GM19043 (cell line): ENCODE results near the gene GJC2.
A peak's percentile ranks its signal among the peaks of the same experiment; 100 is the strongest.
"Not testable (repeated sequence)": the region's sequence is repeated elsewhere in the genome, so short reads cannot be mapped to it uniquely, and the experiment has no call there.

ENCODE experiments used
- ATAC-seq: cut with Tn5 transposase; IDR thresholded peaks from one replicate; pipeline ENCODE4 v1.9.1; 2021; ENCODE audit warnings: low read depth; ENCODE audit not compliant: unreplicated experiment

The GJC2 gene

GRCh38 chr1:228149406-228150119, at the start of gene GJC2:
Gene GJC2 (plus strand): TSS chr1:228149930. CDS start chr1:228157759, 7,829 bp downstream.
- no peak for ATAC-seq

- ATAC-seq = no peak
These were observed 48.7 kb upstream of the GJC2 start for GRCh38 chr1:228100822-228101613.

GRCh38 chr1:228101614-228101993, 48.1 kb upstream of the GJC2 start:
- no peak for ATAC-seq

- no peak for ATAC-seq
These were observed 47.5 kb upstream of the GJC2 start for GRCh38 chr1:228101994-228102790.

GRCh38 chr1:228102791-228103620, 46.7 kb upstream of the GJC2 start, which contains the start of gene C1orf35:
Gene C1orf35 (minus strand): TSS chr1:228103325. CDS start chr1:228103227, 98 bp downstream.
- ATAC-seq = peak; percentile 73

GRCh38 chr1:228104526-228105269, 45.0 kb upstream of the GJC2 start:
- ATAC-seq = no peak

GRCh38 chr1:228105270-228105995, 44.3 kb upstream of the GJC2 start:
- ATAC-seq = no peak

GRCh38 chr1:228105996-228106799, 43.5 kb upstream of the GJC2 start:
- ATAC-seq = no peak

GRCh38 chr1:228106800-228107054, 43.0 kb upstream of the GJC2 start:
- no peak for ATAC-seq

GRCh38 chr1:228107636-228108035, 42.1 kb upstream of the GJC2 start:
- ATAC-seq = no peak

GRCh38 chr1:228108055-228108690, 41.6 kb upstream of the GJC2 start:
- ATAC-seq = no peak

GRCh38 chr1:228108742-228109072, 41.0 kb upstream of the GJC2 start:
- no peak for ATAC-seq

- peak; percentile 87 for ATAC-seq
These were observed 40.4 kb upstream of the GJC2 start, which contains the start of gene MRPL55 for GRCh38 chr1:228109073-228109961. Gene MRPL55 (minus strand): TSS chr1:228109299. CDS start chr1:228108260, 1,039 bp downstream.

GRCh38 chr1:228109962-228110488, 39.7 kb upstream of the GJC2 start:
- no peak for ATAC-seq

- ATAC-seq = no peak
These were observed 39.2 kb upstream of the GJC2 start for GRCh38 chr1:228110556-228110955.

GRCh38 chr1:228111315-228111714, 38.4 kb upstream of the GJC2 start:
- not testable (repeated sequence) for ATAC-seq

GRCh38 chr1:228112167-228112566, 37.6 kb upstream of the GJC2 start:
- no peak for ATAC-seq
